Progenitor cell of endocrine pancreas (in vitro differentiated cells): ENCODE results near the gene KCNIP4. TPM values are rescaled to one million over a fixed set of nuclear protein-coding genes. Genes with fewer than 3 reads are reported as not detected.

ENCODE experiments used
- DNase-seq: peaks from one replicate; pipeline ENCODE4 v3.0.0; 2021; ENCODE audit warnings: low spot score; ENCODE audit not compliant: unreplicated experiment
- H3K27ac Mint-ChIP-seq: 2 replicates; pipeline ENCODE4 v1.8.0; 2021; ENCODE audit warnings: mild to moderate bottlenecking, moderate library complexity, mixed read lengths
- H3K27me3 Mint-ChIP-seq: 2 replicates; pipeline ENCODE4 v1.8.0; 2021; ENCODE audit warnings: mixed read lengths
- H3K36me3 Mint-ChIP-seq: 2 replicates; pipeline ENCODE4 v1.8.0; 2022; ENCODE audit warnings: mixed read lengths; ENCODE audit not compliant: insufficient read depth
- H3K4me1 Mint-ChIP-seq: 2 replicates; pipeline ENCODE4 v1.8.0; 2021; ENCODE audit warnings: low read depth, mixed read lengths
- H3K4me3 Mint-ChIP-seq: 2 replicates; pipeline ENCODE4 v1.8.0; 2021; ENCODE audit warnings: low read depth, mild to moderate bottlenecking, moderate library complexity, mixed read lengths
- H3K9me3 Mint-ChIP-seq: 2 replicates; pipeline ENCODE4 v1.8.0; 2021; ENCODE audit warnings: low read depth, mixed read lengths
- total RNA-seq: library from RNA; stranded (reverse); gene quantifications from 2 replicates; pipeline ENCODE4 v1.2.1, GENCODE V29; 2021
- TF ChIP-seq, protein P1 (sequence below): fragments of 200-600 bp; sonication (generic); IDR thresholded peaks from one replicate; pipeline ENCODE4 v1.5.0; 2021; ENCODE audit warnings: antibody characterized with exemption, mild to moderate bottlenecking; ENCODE audit not compliant: unreplicated experiment

KCNIP4 gene
- total RNA-seq, 1 donor from 2014 or later, result 0.43 TPM

DNA sequence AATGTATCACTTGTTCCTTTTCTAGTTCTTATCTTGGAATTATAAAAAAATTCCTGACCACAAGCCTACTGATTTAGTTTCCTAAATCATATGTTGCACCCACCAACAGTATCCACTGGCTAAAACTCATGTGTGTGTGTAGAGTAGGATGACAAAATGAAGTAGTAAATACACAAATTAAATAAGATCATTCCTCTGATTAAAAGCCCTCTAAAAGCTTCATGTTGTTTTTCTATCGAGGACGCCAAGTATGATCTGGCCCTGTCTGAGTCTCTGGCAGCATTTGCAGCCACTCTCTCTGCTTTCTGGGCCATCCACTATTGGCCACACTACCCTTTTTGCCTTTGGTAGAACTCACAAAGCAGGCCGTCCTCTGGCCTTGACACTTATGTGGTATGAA is 1064.9 kb downstream of the KCNIP4 start:
- TF ChIP-seq, protein P1, sequence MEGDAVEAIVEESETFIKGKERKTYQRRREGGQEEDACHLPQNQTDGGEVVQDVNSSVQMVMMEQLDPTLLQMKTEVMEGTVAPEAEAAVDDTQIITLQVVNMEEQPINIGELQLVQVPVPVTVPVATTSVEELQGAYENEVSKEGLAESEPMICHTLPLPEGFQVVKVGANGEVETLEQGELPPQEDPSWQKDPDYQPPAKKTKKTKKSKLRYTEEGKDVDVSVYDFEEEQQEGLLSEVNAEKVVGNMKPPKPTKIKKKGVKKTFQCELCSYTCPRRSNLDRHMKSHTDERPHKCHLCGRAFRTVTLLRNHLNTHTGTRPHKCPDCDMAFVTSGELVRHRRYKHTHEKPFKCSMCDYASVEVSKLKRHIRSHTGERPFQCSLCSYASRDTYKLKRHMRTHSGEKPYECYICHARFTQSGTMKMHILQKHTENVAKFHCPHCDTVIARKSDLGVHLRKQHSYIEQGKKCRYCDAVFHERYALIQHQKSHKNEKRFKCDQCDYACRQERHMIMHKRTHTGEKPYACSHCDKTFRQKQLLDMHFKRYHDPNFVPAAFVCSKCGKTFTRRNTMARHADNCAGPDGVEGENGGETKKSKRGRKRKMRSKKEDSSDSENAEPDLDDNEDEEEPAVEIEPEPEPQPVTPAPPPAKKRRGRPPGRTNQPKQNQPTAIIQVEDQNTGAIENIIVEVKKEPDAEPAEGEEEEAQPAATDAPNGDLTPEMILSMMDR, result no peak
- peaks cover 9% of the 10 kb centered on the region for H3K4me1 Mint-ChIP-seq
- H3K27me3 Mint-ChIP-seq, result no peaks in the 10 kb centered on the region
- no peak overlapping the region for H3K4me3 Mint-ChIP-seq
- H3K9me3 Mint-ChIP-seq, result no peaks in the 10 kb centered on the region
- no peaks in the 10 kb centered on the region for H3K36me3 Mint-ChIP-seq
- no peak for DNase-seq
- H3K27ac Mint-ChIP-seq, result no peak overlapping the region

DNA sequence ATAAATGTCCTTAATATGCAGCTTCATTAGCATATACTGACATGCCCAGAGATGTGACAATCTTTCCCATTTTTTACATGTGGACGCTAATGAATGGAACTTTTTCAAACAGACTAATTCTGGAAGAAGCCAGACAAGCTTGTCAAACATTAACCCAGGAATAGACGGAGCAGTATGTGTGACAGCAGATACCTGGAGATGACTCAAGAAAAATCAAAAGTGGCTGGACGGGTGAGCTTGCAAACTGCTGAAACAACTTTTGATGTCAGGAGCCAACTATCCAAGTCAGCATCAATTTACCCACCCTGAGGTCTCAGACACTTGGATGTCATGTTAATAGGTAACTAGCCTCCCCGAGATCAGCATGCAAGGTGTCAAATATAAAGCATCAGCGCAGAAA is 1065.3 kb downstream of the KCNIP4 start:
- no peak for DNase-seq
- Mint-ChIP-seq H3K36me3 (no peaks in the 10 kb centered on the region), H3K27me3 (no peaks in the 10 kb centered on the region), H3K27ac (no peak overlapping the region), H3K4me1 (peaks cover 9% of the 10 kb centered on the region), H3K9me3 (no peaks in the 10 kb centered on the region), H3K4me3 (no peak overlapping the region)
- TF ChIP-seq, protein P1, result no peak

DNA sequence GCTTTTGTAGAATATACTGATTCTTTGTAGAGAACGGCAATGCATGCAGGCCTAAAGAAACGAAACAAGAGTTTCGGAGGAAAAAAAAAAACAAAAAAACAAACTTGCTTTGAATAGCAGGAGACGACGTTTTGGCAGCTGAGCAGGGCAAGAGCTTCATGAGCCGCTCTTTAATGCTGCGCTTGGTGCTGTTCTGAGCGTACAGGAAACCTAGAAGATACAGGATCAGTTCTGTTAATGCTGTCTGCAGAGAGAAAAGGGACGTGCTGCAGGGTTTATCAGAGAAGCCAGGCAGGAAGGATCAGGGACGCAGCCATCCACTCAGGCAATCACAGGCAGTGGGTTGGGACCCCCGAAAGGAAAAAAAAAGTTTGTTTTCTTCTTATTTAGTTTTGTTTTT is 1066.1 kb downstream of the KCNIP4 start:
- Mint-ChIP-seq H3K4me3 (no peak overlapping the region), H3K4me1 (peaks cover 9% of the 10 kb centered on the region), H3K36me3 (no peaks in the 10 kb centered on the region), H3K9me3 (no peaks in the 10 kb centered on the region), H3K27ac (no peak overlapping the region), H3K27me3 (no peaks in the 10 kb centered on the region)
- TF ChIP-seq, protein P1, result no peak
- DNase-seq, result no peak

DNA sequence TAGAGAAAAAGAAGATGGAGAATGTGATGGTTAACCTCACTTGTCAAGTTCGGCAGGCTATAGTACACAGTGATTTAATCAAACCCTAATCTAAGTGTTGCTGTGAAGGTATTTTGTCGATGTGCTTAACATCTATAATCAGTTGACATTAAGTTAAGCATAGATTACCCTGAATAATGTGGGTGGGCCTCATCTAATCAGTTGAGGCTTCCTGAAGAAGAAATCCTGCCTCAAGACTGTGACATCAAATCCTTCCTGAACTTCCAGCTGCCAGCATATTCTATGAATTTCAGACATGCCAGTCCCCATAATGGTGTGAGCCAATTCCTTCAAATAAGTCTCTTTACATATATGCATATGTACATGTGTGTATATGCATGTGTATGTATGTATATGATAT is 1066.9 kb downstream of the KCNIP4 start:
- Mint-ChIP-seq H3K36me3 (no peaks in the 10 kb centered on the region), H3K27ac (no peak overlapping the region), H3K4me1 (peaks cover 9% of the 10 kb centered on the region), H3K27me3 (no peaks in the 10 kb centered on the region), H3K4me3 (no peak overlapping the region), H3K9me3 (no peaks in the 10 kb centered on the region)
- TF ChIP-seq, protein P1, result no peak
- no peak for DNase-seq

DNA sequence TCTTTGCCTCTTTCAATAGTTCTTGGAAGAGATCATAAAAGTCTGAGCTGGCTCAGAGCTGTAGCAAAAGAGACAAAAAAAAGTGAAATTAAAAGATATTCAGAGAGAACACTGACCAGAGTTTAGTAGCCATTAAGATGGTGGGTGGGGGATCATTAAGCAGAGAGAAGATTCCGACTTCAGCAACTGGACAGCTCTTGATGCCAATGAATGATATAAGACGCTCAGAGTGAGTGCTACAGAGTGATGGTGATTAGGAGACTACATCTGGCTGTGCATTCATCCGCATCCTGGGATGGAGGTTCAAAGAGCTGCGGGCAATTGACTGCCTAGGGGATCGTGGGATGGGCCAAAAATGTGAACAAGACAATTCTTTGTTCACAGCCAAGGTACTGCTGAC is 1069.8 kb downstream of the KCNIP4 start:
- Mint-ChIP-seq H3K4me3 (no peak overlapping the region), H3K27me3 (no peaks in the 10 kb centered on the region), H3K4me1 (peaks cover 9% of the 10 kb centered on the region), H3K27ac (no peak overlapping the region), H3K36me3 (no peaks in the 10 kb centered on the region), H3K9me3 (no peaks in the 10 kb centered on the region)
- no peak for DNase-seq
- TF ChIP-seq, protein P1, result no peak
